ENCODE measurements around the gene KCTD12. TPM values are rescaled to one million over a fixed set of nuclear protein-coding genes. Genes with fewer than 3 reads are reported as not detected.

Gene KCTD12
- total and polyA plus RNA-seq, 4 experiments from 2014 or later, result 0.15 to 9.6 (median 4.9) TPM

DNA sequence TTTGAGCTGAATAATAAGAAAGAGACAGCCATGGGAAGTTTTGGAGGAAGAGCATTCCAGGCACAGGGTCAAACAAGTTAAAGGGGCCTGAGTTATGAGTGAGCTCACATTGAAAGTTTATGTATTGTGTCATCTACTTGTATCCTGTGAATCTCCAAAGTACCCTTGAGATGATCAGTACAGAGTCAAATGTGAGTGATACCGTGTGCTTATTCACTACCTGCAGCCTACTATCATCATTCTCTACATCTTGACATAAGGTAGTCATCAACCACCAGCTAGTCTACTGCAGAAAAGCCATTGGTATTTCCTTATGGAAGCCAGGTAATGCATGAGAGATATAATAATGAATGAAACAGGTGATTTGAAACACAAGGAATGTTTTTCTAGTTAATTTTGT is 3.0 kb upstream of the KCTD12 start:
- H3K4me1 ChIP-seq (ENCODE audit: insufficient read depth, low read length), result peaks cover 17% of the 10 kb centered on the region
- Mint-ChIP-seq H3K27ac (peak overlapping the region in 1 of 7 donors; percentile 65), H3K36me3 (peaks cover 0 to 4% of the 10 kb centered on the region in 2 donors), H3K27me3 (peaks cover 2 to 5% of the 10 kb centered on the region in 2 donors), H3K4me3 (no peak overlapping the region), H3K9me3 (no peaks in the 10 kb centered on the region), H3K4me1 (peaks cover 12 to 28% (median 18%) of the 10 kb centered on the region in 4 donors)
- no peaks in the 10 kb centered on the region for H3K36me3 ChIP-seq (ENCODE audit: insufficient read depth, low read length)
- intact Hi-C loops (cut with micrococcal nuclease), result loop anchor here (5.0 kb wide), 3 partner anchors 222 to 808 kb away; partner anchors contain the start of genes MYCBP2 and SLAIN1
- H3K27me3 ChIP-seq (ENCODE audit: insufficient read depth, low read length), result no peaks in the 10 kb centered on the region
- DNase-seq, result no peak
- no peaks in the 10 kb centered on the region for H3K9me3 ChIP-seq (ENCODE audit: control insufficient read depth in 1 of 2, low read length in 2 of 2)
- H3K27ac ChIP-seq (ENCODE audit: low read depth, low read length), result no peak overlapping the region
- CTCF ChIA-PET (ENCODE audit: partially characterized antibody), result interaction anchor here (0.8 to 1.4 kb wide), 6 partner anchors 10 to 1193 kb away, joined by 3 to 6 read pairs (median 3); no protein-coding TSS in a partner anchor
- H3K4me3 ChIP-seq (ENCODE audit: low read length in 2 of 2), result no peak overlapping the region
- POLR2A ChIA-PET (ENCODE audit: partially characterized antibody), result interaction anchor here (0.6 kb wide), 1 partner anchor 807 kb away, joined by 3 read pairs; no protein-coding TSS in a partner anchor

DNA sequence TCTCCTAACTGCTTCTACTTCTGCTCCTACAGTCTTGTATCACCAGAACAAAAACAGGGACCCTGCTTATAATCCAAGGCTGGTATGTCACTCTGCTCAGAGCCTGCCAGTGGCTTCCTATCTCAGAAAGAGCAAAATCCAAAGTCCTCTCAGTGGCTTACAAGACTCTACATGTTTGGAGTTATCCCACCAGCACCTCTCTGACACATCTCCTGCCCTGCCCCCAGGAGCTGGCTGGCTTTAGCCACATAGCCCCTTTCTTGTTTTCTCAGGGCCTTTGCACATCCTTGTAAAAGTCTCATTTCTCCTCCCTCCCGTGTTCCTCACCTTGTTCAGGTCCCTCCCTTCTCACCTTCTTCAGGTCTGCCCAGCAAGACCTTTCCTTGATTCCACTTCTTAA is 2.2 kb upstream of the KCTD12 start:
- H3K36me3 ChIP-seq (ENCODE audit: insufficient read depth, low read length), result no peaks in the 10 kb centered on the region
- peaks cover 16% of the 10 kb centered on the region for H3K4me1 ChIP-seq (ENCODE audit: insufficient read depth, low read length)
- H3K27me3 Mint-ChIP-seq, result peaks cover 2 to 5% of the 10 kb centered on the region in 2 donors
- H3K9me3 Mint-ChIP-seq, result no peaks in the 10 kb centered on the region
- H3K4me3 Mint-ChIP-seq, result peak overlapping the region in 4 of 8 donors; percentile 41 to 92 (median 67)
- peak overlapping the region in 1 of 7 donors; percentile 36 for H3K27ac Mint-ChIP-seq
- POLR2A ChIA-PET (ENCODE audit: partially characterized antibody), result no interaction called here
- H3K36me3 Mint-ChIP-seq, result peaks cover 0 to 4% of the 10 kb centered on the region in 2 donors
- DNase-seq, result no peak
- no peaks in the 10 kb centered on the region for H3K9me3 ChIP-seq (ENCODE audit: control insufficient read depth in 1 of 2, low read length in 2 of 2)
- no peaks in the 10 kb centered on the region for H3K27me3 ChIP-seq (ENCODE audit: insufficient read depth, low read length)
- H3K4me1 Mint-ChIP-seq, result peaks cover 12 to 28% (median 19%) of the 10 kb centered on the region in 4 donors
- no peak overlapping the region for H3K27ac ChIP-seq (ENCODE audit: low read depth, low read length)
- intact Hi-C loops (cut with micrococcal nuclease), result loop anchor here (5.0 kb wide), 3 partner anchors 221 to 809 kb away; partner anchors contain the start of genes MYCBP2 and SLAIN1
- H3K4me3 ChIP-seq (ENCODE audit: low read length in 2 of 2), result no peak overlapping the region
- CTCF ChIA-PET (ENCODE audit: partially characterized antibody), result interaction anchor here (0.8 to 1.4 kb wide), 4 partner anchors 9 to 1192 kb away, joined by 3 to 4 read pairs (median 3); no protein-coding TSS in a partner anchor

DNA sequence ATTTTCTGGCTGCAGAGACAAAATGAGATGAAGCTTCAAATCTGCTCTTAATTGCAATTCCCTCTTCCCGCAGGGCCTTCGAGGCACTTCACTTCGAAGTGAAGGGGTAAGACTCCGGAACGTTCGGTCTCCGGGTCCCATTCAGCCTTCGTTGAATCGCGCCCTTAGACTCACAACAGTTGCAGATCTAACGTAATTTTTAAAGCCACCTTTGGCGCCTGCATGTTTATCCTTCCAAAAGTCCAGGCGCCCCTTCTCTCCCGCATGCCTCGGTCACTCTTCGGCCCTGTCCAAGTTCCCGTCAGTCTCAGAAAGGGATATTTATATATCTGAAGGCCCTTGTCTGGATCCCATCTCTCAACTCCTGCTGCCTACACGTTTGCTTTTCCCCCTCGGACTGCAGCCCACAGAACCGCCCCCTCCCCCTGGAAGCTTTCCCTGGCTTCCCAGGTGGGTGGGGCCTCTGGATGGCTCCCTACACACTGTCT is 915 bp upstream of the KCTD12 start:
- POLR2A ChIA-PET (ENCODE audit: partially characterized antibody), result interaction anchor here (1.8 to 3.0 kb wide), 2 partner anchors 7 to 139 kb away, joined by 10 to 18 read pairs; partner anchors contain the start of gene FBXL3
- peak overlapping the region in 1 of 2 donors; percentile 54 for H3K4me3 ChIP-seq (ENCODE audit: low read length in 2 of 2)
- peaks cover 16% of the 10 kb centered on the region for H3K4me1 ChIP-seq (ENCODE audit: insufficient read depth, low read length)
- Mint-ChIP-seq H3K27me3 (peaks cover 2 to 5% of the 10 kb centered on the region in 2 donors), H3K4me1 (peaks cover 15 to 40% (median 24%) of the 10 kb centered on the region in 4 donors), H3K36me3 (peaks cover 0 to 4% of the 10 kb centered on the region in 2 donors), H3K9me3 (no peaks in the 10 kb centered on the region), H3K27ac (peak overlapping the region in 4 of 7 donors; percentile 32 to 84 (median 74)), H3K4me3 (peak overlapping the region; percentile 83 to 92 (median 86))
- CTCF ChIA-PET (ENCODE audit: partially characterized antibody), result interaction anchor here (2.9 to 4.4 kb wide), 2 partner anchors 8 to 16 kb away, joined by 28 read pairs; no protein-coding TSS in a partner anchor
- intact Hi-C loops (cut with micrococcal nuclease), result loop anchor here (5.0 kb wide), 3 partner anchors 220 to 810 kb away; partner anchors contain the start of genes MYCBP2 and SLAIN1
- H3K9me3 ChIP-seq (ENCODE audit: control insufficient read depth in 1 of 2, low read length in 2 of 2), result no peaks in the 10 kb centered on the region
- DNase-seq, result no peak
- no peaks in the 10 kb centered on the region for H3K27me3 ChIP-seq (ENCODE audit: insufficient read depth, low read length)
- peak overlapping the region; percentile 3 for H3K27ac ChIP-seq (ENCODE audit: low read depth, low read length)
- no peaks in the 10 kb centered on the region for H3K36me3 ChIP-seq (ENCODE audit: insufficient read depth, low read length)

DNA sequence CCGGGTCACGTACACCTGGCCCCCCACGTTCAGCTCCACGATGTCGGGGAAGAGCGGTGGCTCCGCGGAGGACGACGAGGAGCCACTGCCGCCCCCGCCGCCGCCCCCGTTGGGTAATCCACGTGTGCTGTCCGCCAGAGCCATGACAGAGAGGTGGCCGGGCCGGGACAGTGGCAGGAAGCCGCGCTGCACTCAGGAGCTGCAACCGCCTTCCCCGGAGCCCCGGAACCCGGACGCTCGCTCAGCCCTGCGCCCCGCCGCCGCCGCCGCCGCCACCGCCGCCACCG is 257 bp downstream of the KCTD12 start:
- H3K4me1 Mint-ChIP-seq, result peaks cover 15 to 49% (median 25%) of the 10 kb centered on the region in 4 donors
- H3K4me3 Mint-ChIP-seq, result peak overlapping the region; percentile 65 to 88 (median 78)
- DNase-seq, result no peak
- Histone ChIP-seq H3K4me1 (ENCODE audit: insufficient read depth, low read length) (peaks cover 16% of the 10 kb centered on the region), H3K27ac (ENCODE audit: low read depth, low read length) (peak overlapping the region; percentile 27), H3K27me3 (ENCODE audit: insufficient read depth, low read length) (no peaks in the 10 kb centered on the region), H3K36me3 (ENCODE audit: insufficient read depth, low read length) (no peaks in the 10 kb centered on the region), H3K9me3 (ENCODE audit: control insufficient read depth in 1 of 2, low read length in 2 of 2) (no peaks in the 10 kb centered on the region), H3K4me3 (ENCODE audit: low read length in 2 of 2) (peak overlapping the region; percentile 29 to 80)
- no peaks in the 10 kb centered on the region for H3K9me3 Mint-ChIP-seq
- intact Hi-C loops (cut with micrococcal nuclease), result loop anchor here (1.0 to 5.0 kb wide), 5 partner anchors 64 to 811 kb away; partner anchors contain the start of genes CLN5, MYCBP2 and SLAIN1
- H3K36me3 Mint-ChIP-seq, result peaks cover 0 to 4% of the 10 kb centered on the region in 2 donors
- H3K27me3 Mint-ChIP-seq, result peaks cover 2 to 5% of the 10 kb centered on the region in 2 donors
- ChIA-PET POLR2A (ENCODE audit: partially characterized antibody) (interaction anchor here (0.6 to 3.0 kb wide), 15 partner anchors 9 to 1559 kb away, joined by 3 to 45 read pairs (median 6); partner anchors contain the start of genes CLN5, FBXL3, LMO7 and MYCBP2), CTCF (ENCODE audit: partially characterized antibody) (interaction anchor here (0.8 to 4.4 kb wide), 20 partner anchors 9 to 1188 kb away, joined by 3 to 28 read pairs (median 4); no protein-coding TSS in a partner anchor)
- no peak overlapping the region for H3K27ac Mint-ChIP-seq

DNA sequence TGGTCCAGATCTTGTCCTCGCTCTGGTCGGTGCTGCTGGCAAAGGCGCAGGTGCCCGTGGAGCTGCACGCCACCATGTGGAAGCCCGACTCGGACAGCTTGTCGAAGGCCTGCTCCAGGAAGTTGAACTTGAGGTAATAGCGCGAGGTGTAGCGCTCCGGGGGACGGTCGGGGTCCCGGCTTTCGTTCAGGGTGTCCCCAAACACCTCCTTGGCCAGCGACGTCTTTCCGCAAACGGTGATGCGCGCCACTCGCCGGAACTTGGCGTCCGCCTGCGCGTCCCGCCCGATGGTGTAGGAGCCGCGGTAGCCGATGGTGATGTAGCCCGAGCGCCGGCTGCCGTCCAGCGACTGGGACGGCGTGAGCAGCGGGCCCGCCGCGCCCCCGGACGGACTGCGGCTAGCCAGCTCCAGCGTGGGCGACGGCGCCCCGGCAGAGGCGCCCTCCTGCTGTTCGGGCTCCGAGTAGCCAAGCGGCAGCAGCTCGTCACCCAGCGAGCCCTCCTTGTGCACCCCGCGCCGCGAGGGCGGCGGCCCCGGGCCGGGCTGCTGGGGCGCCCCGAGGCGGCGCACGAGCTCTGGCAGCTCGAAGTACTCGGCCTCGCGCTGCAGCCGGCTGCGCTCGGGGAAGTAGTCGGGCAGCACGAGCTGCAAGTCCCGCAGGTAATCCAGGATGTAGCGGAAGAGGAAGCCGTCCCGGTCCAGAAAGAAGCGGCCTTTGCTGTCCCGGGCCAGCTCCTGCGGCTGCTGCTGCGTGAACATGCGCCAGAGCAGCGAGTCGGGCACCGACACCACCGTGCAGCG is 801 bp downstream of the KCTD12 start:
- H3K27ac ChIP-seq (ENCODE audit: low read depth, low read length), result peak overlapping the region; percentile 27
- POLR2A ChIA-PET (ENCODE audit: partially characterized antibody), result interaction anchor here (0.6 to 3.0 kb wide), 16 partner anchors 9 to 1559 kb away, joined by 3 to 45 read pairs (median 6); partner anchors contain the start of genes CLN5, FBXL3, LMO7 and MYCBP2

DNA sequence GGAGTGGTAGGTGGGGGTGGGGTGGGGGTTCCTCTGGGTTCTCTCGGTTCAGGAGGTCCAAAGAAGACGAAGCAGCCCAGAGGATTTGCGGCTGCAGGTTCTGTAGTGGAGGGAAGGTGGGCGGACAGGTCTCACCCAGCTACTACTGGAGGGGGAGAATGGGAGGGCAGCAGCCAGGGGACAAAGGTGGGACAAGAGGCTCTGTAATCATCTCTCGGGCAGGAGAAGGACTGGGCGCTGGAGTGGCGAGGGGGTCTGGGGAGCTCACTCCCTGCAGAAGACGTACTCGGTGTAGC is 1.4 kb downstream of the KCTD12 start:
- Histone ChIP-seq H3K4me3 (ENCODE audit: low read length in 2 of 2) (peak overlapping the region; percentile 23 to 80), H3K4me1 (ENCODE audit: insufficient read depth, low read length) (peaks cover 22% of the 10 kb centered on the region), H3K27me3 (ENCODE audit: insufficient read depth, low read length) (no peaks in the 10 kb centered on the region), H3K36me3 (ENCODE audit: insufficient read depth, low read length) (no peaks in the 10 kb centered on the region), H3K27ac (ENCODE audit: low read depth, low read length) (no peak overlapping the region), H3K9me3 (ENCODE audit: control insufficient read depth in 1 of 2, low read length in 2 of 2) (no peaks in the 10 kb centered on the region)
- intact Hi-C loops (cut with micrococcal nuclease), result loop anchor here (1.0 to 5.0 kb wide), 4 partner anchors 218 to 1250 kb away; partner anchors contain the start of genes MYCBP2 and SLAIN1
- Mint-ChIP-seq H3K4me1 (peaks cover 17 to 53% (median 28%) of the 10 kb centered on the region in 4 donors), H3K36me3 (peaks cover 0 to 4% of the 10 kb centered on the region in 2 donors), H3K9me3 (no peaks in the 10 kb centered on the region), H3K27me3 (peaks cover 2 to 5% of the 10 kb centered on the region in 2 donors), H3K4me3 (peak overlapping the region; percentile 83 to 92 (median 88)), H3K27ac (peak overlapping the region in 6 of 7 donors; percentile 50 to 87 (median 74))
- DNase-seq, result no peak
- POLR2A ChIA-PET (ENCODE audit: partially characterized antibody), result interaction anchor here (0.6 to 3.0 kb wide), 9 partner anchors 10 to 1249 kb away, joined by 3 to 45 read pairs (median 6); partner anchors contain the start of genes CLN5, FBXL3 and LMO7
- CTCF ChIA-PET (ENCODE audit: partially characterized antibody), result interaction anchor here (1.0 to 4.4 kb wide), 20 partner anchors 10 to 1187 kb away, joined by 3 to 28 read pairs (median 4); no protein-coding TSS in a partner anchor

More for the DNA sequence above, 801 bp downstream of the KCTD12 start:
- Mint-ChIP-seq H3K4me3 (peak overlapping the region; percentile 83 to 92 (median 88)), H3K9me3 (no peaks in the 10 kb centered on the region), H3K4me1 (peaks cover 15 to 49% (median 25%) of the 10 kb centered on the region in 4 donors), H3K27me3 (peaks cover 2 to 5% of the 10 kb centered on the region in 2 donors), H3K36me3 (peaks cover 0 to 4% of the 10 kb centered on the region in 2 donors), H3K27ac (peak overlapping the region in 6 of 7 donors; percentile 50 to 87 (median 74))
- peaks cover 17% of the 10 kb centered on the region for H3K4me1 ChIP-seq (ENCODE audit: insufficient read depth, low read length)
- H3K27me3 ChIP-seq (ENCODE audit: insufficient read depth, low read length), result no peaks in the 10 kb centered on the region
- no peaks in the 10 kb centered on the region for H3K36me3 ChIP-seq (ENCODE audit: insufficient read depth, low read length)
- CTCF ChIA-PET (ENCODE audit: partially characterized antibody), result interaction anchor here (0.8 to 4.4 kb wide), 24 partner anchors 10 to 1188 kb away, joined by 3 to 28 read pairs (median 4); no protein-coding TSS in a partner anchor
- intact Hi-C loops (cut with micrococcal nuclease), result loop anchor here (1.0 to 5.0 kb wide), 6 partner anchors 63 to 1250 kb away; partner anchors contain the start of genes CLN5, MYCBP2 and SLAIN1
- no peaks in the 10 kb centered on the region for H3K9me3 ChIP-seq (ENCODE audit: control insufficient read depth in 1 of 2, low read length in 2 of 2)
- peak; percentile 53 to 63 (median 56) for DNase-seq
- H3K4me3 ChIP-seq (ENCODE audit: low read length in 2 of 2), result peak overlapping the region; percentile 29 to 80

Measured in CD4-positive, alpha-beta memory T cell (primary cell).